Measurements from ENCODE around the gene HID1. TPM values are rescaled to one million over a fixed set of nuclear protein-coding genes. Genes with fewer than 3 reads are reported as not detected.

The HID1 gene
- total and polyA plus RNA-seq, 2 donors (not counting 1 experiment from before 2014, with no cell fraction given), result 3.9 to 4.0 TPM

DNA sequence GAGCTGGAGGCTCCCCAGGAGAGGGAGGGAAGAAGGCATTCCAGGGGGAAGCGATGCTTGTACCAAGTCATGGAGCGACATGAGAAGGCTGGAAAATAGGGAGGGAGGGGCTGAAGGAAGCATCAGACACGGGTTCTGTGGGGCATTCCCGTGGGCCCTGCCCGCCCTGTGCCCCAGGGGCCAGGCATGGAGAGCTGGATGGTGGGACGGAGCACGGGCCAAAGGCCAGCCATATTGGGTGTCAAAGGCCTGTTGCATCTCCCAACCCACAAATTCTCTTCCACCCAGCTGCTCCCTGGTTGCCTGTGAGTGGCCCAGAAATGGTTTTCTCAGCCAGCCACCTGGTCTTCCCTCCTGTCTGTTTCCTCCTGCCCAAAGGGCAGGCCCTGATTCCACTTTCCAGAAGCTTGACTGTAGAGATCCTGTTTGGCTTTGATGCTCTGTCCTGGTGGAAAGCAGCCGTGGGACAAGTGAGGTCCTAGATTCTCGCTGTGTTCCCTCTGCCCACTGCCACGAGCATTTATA is 18.1 kb upstream of the HID1 start:
- no peak overlapping the region for H3K4me3 Mint-ChIP-seq
- Histone ChIP-seq H3K4me1 (ENCODE audit: control insufficient read depth in 2 of 2, insufficient read depth in 2 of 2, low read length in 2 of 2) (peaks cover 16% of the 10 kb centered on the region in 2 donors), H3K79me2 (ENCODE audit: control insufficient read depth, insufficient read depth, low read length) (no peaks in the 10 kb centered on the region), H3K4me2 (replicated peaks; ENCODE audit: low read depth, low read length, poor library complexity, severe bottlenecking) (no peak overlapping the region), H3K4me3 (ENCODE audit: control extremely low read depth in 1 of 5, extremely low read depth in 1 of 5, insufficient read depth in 1 of 5, low read depth in 2 of 5, low read length in 4 of 5) (no peak overlapping the region), H3K27me3 (replicated peaks in 1 of 4; ENCODE audit: control extremely low read depth in 1 of 4, control insufficient read depth in 3 of 4, insufficient read depth in 4 of 4, low read length in 3 of 4) (peaks cover 0 to 35% (median 15%) of the 10 kb centered on the region in 4 experiments), H3K9ac (ENCODE audit: low read length) (no peak overlapping the region), H2AFZ (ENCODE audit: insufficient read depth, low read depth, low read length, poor library complexity, severe bottlenecking) (no peak overlapping the region), H3K27ac (ENCODE audit: low read length in 2 of 2) (no peak overlapping the region), H4K20me1 (ENCODE audit: control insufficient read depth, insufficient read depth, low read length, poor library complexity, severe bottlenecking) (no peaks in the 10 kb centered on the region), H3K9me3 (ENCODE audit: control extremely low read depth in 1 of 3, control insufficient read depth in 2 of 3, insufficient read depth in 1 of 3, low read length in 2 of 3) (peaks cover 0 to 8% (median 0%) of the 10 kb centered on the region in 3 donors), H3K36me3 (replicated peaks in 1 of 2; ENCODE audit: control extremely low read depth in 1 of 2, control insufficient read depth in 1 of 2, extremely low read depth in 1 of 2, insufficient read depth in 2 of 2, low read length in 1 of 2) (no peaks in the 10 kb centered on the region)
- ATAC-seq (ENCODE audit: low read depth), result no peak
- intact Hi-C loops (cut with micrococcal nuclease), result no loop called here
- no peak overlapping the region for H3K27ac Mint-ChIP-seq
- H3K27me3 Mint-ChIP-seq, result peaks cover 14% of the 10 kb centered on the region
- peaks cover 12% of the 10 kb centered on the region for H3K4me1 Mint-ChIP-seq
- WGBS (ENCODE audit: insufficient coverage), result 91% methylated on average over 10 of the region's 10 CpGs
- CTCF ChIA-PET, result interaction anchor here (2.6 kb wide), 1 partner anchor 29 kb away, joined by 9 read pairs; no protein-coding TSS in a partner anchor
- H3K9me3 Mint-ChIP-seq (ENCODE audit: insufficient read depth), result no peaks in the 10 kb centered on the region
- TF ChIP-seq CTCF (IDR thresholded peaks at IDR 0.05) (no peak), EZH2 (IDR thresholded peaks at IDR 0.05; ENCODE audit: borderline replicate concordance, insufficient read depth, low read depth, low read length, poor library complexity, severe bottlenecking) (no peak)
- no peak for DNase-seq
- POLR2A ChIA-PET, result no interaction called here

Measured in B cell (primary cell).